ENCODE measurements around the gene GSAP. TPM values are rescaled to one million over a fixed set of nuclear protein-coding genes. Genes with fewer than 3 reads are reported as not detected.

Gene GSAP
- polyA plus RNA-seq, 1 donor from 2014 or later = 0.21 TPM

GRCh38 chr7:77329466-77330168 lies 86.5 kb downstream of the GSAP start:
- no peak overlapping the region for H2AFZ ChIP-seq (ENCODE audit: low read depth, low read length)
- H3F3A ChIP-seq (ENCODE audit: insufficient read depth, low read length, poor library complexity, severe bottlenecking) = no peaks in the 10 kb centered on the region
- H3K9ac ChIP-seq (ENCODE audit: low read length) = no peak overlapping the region
- H3K9me2 ChIP-seq (ENCODE audit: insufficient read depth, low read length) = no peaks in the 10 kb centered on the region
- H3K4me3 ChIP-seq (ENCODE audit: low read length) = no peak overlapping the region
- no peaks in the 10 kb centered on the region for H3K79me2 ChIP-seq (replicated peaks; ENCODE audit: insufficient read depth, low read length)
- no peak overlapping the region for H3K4me2 ChIP-seq (ENCODE audit: low read length)
- no peaks in the 10 kb centered on the region for H3K9me3 ChIP-seq (ENCODE audit: low read length)
- H3K27me3 ChIP-seq (ENCODE audit: insufficient read depth, low read depth, low read length) = no peaks in the 10 kb centered on the region
- TF ChIP-seq EP300 (conservative IDR thresholded peaks at IDR 0.05; ENCODE audit: poor library complexity, severe bottlenecking) = no peak
- no peak for TF ChIP-seq MXI1 (conservative IDR thresholded peaks at IDR 0.05; ENCODE audit: poor library complexity, severe bottlenecking)
- no peak for TF ChIP-seq EZH2 (IDR thresholded peaks at IDR 0.05; ENCODE audit: borderline replicate concordance, insufficient read depth, low read length, poor library complexity, severe bottlenecking)
- no peak for TF ChIP-seq SMC3 (conservative IDR thresholded peaks at IDR 0.05; ENCODE audit: poor library complexity)
- no peak for TF ChIP-seq REST (IDR thresholded peaks at IDR 0.05; ENCODE audit: borderline replicate concordance)
- no peak for TF ChIP-seq TAF1 (IDR thresholded peaks at IDR 0.05; ENCODE audit: low read depth)
- TF ChIP-seq RAD21 (conservative IDR thresholded peaks at IDR 0.05) = no peak
- TF ChIP-seq CTCF (IDR thresholded peaks at IDR 0.05; ENCODE audit: poor library complexity, severe bottlenecking) = no peak
- no peak for TF ChIP-seq POLR2AphosphoS5 (IDR thresholded peaks at IDR 0.05)
- no peaks in the 10 kb centered on the region for H4K20me1 ChIP-seq (ENCODE audit: insufficient read depth)
- H3K36me3 ChIP-seq (ENCODE audit: insufficient read depth, low read length) = no peaks in the 10 kb centered on the region
- H3K27ac ChIP-seq (ENCODE audit: low read length) = no peak overlapping the region

DNA sequence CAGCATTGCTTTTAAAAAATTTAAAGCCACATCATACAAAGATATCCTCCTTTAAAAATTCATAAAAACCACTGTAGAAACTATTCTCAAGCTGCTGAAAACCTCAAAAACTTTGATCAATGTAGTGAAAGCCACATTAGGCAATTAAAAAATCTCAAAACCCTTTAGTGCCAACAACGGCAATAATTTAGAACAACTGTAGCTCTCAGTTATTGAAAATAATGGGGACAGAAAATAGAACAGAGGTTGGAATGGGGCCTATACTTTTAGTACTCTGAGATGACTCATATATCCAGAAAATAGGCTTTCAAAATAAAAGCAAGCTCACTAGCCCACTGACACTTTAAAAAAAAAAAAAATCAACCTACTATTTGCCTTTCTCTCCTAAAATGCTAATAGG lies 87.5 kb downstream of the GSAP start:
- H2AFZ ChIP-seq (ENCODE audit: low read depth, low read length) = no peak overlapping the region
- no peaks in the 10 kb centered on the region for H3K79me2 ChIP-seq (replicated peaks; ENCODE audit: insufficient read depth, low read length)
- TF ChIP-seq REST (IDR thresholded peaks at IDR 0.05; ENCODE audit: borderline replicate concordance) (no peak), RAD21 (conservative IDR thresholded peaks at IDR 0.05) (no peak), MXI1 (conservative IDR thresholded peaks at IDR 0.05; ENCODE audit: poor library complexity, severe bottlenecking) (no peak), SMC3 (conservative IDR thresholded peaks at IDR 0.05; ENCODE audit: poor library complexity) (no peak), EZH2 (IDR thresholded peaks at IDR 0.05; ENCODE audit: borderline replicate concordance, insufficient read depth, low read length, poor library complexity, severe bottlenecking) (no peak), CTCF (IDR thresholded peaks at IDR 0.05; ENCODE audit: poor library complexity, severe bottlenecking) (no peak), POLR2AphosphoS5 (IDR thresholded peaks at IDR 0.05) (no peak), EP300 (conservative IDR thresholded peaks at IDR 0.05; ENCODE audit: poor library complexity, severe bottlenecking) (no peak), TAF1 (IDR thresholded peaks at IDR 0.05; ENCODE audit: low read depth) (no peak)
- no peaks in the 10 kb centered on the region for H3K9me2 ChIP-seq (ENCODE audit: insufficient read depth, low read length)
- no peak overlapping the region for H3K4me2 ChIP-seq (ENCODE audit: low read length)
- no peak overlapping the region for H3K9ac ChIP-seq (ENCODE audit: low read length)
- no peak overlapping the region for H3K27ac ChIP-seq (ENCODE audit: low read length)
- no peaks in the 10 kb centered on the region for H3K27me3 ChIP-seq (ENCODE audit: insufficient read depth, low read depth, low read length)
- H3K9me3 ChIP-seq (ENCODE audit: low read length) = no peaks in the 10 kb centered on the region
- H4K20me1 ChIP-seq (ENCODE audit: insufficient read depth) = no peaks in the 10 kb centered on the region
- H3K4me3 ChIP-seq (ENCODE audit: low read length) = no peak overlapping the region
- no peaks in the 10 kb centered on the region for H3K36me3 ChIP-seq (ENCODE audit: insufficient read depth, low read length)
- no peaks in the 10 kb centered on the region for H3F3A ChIP-seq (ENCODE audit: insufficient read depth, low read length, poor library complexity, severe bottlenecking)
